Stomach (tissue), 4 donors: ENCODE data around the gene RSU1.

Source experiments
- CTCF ChIP-seq, 7 experiments: fragments of 450-650 bp in 4 of 7; fragments of 200-600 bp in 3 of 7; sonication (generic) in 3 of 7; IDR thresholded peaks; one replicate each; pipeline ENCODE4 v1.5.1; 2016 to 2019; ENCODE audit warnings: antibody characterized with exemption in 7 of 7, control low read depth in 2 of 7, mild to moderate bottlenecking in 1 of 7
- EP300 ChIP-seq: sonication (generic); formaldehyde crosslinking; IDR thresholded peaks from one replicate; pipeline ENCODE4 v1.6.1; 2017; ENCODE audit warnings: antibody characterized with exemption
- POLR2A ChIP-seq, 4 donors: fragments of 450-650 bp; IDR thresholded peaks; one replicate each; pipeline ENCODE4 v1.6.1; 2016; ENCODE audit warnings: antibody characterized with exemption in 4 of 4, control low read depth in 2 of 4, mild to moderate bottlenecking in 1 of 4, moderate library complexity in 1 of 4

- no peak for TF ChIP-seq EP300
- no peak for TF ChIP-seq CTCF (IDR thresholded peaks at IDR 0.05)
- no peak for TF ChIP-seq POLR2A (IDR thresholded peaks at IDR 0.05)
Observed at GRCh38 chr10:16794005-16794404, 23.2 kb downstream of the RSU1 start.
